HG02571 (cell line): ENCODE data around the gene BMPER.

Experiments
- ATAC-seq: cut with Tn5 transposase; IDR thresholded peaks from one replicate; pipeline ENCODE4 v1.9.1; 2021; ENCODE audit warnings: mild to moderate bottlenecking, moderate library complexity; ENCODE audit not compliant: unreplicated experiment

The BMPER gene

GRCh38 chr7:34086981-34087380 lies 181.6 kb downstream of the BMPER start:
- ATAC-seq, result no peak

GRCh38 chr7:34087892-34088891 lies 182.9 kb downstream of the BMPER start:
- ATAC-seq, result no peak

GRCh38 chr7:34090816-34091215 lies 185.5 kb downstream of the BMPER start:
- ATAC-seq, result no peak

GRCh38 chr7:34091321-34091917 lies 186.1 kb downstream of the BMPER start:
- ATAC-seq, result no peak

GRCh38 chr7:34093276-34093675 lies 187.9 kb downstream of the BMPER start:
- ATAC-seq, result no peak

GRCh38 chr7:34096198-34096651 lies 190.9 kb downstream of the BMPER start:
- no peak for ATAC-seq

GRCh38 chr7:34096777-34097176 lies 191.4 kb downstream of the BMPER start:
- no peak for ATAC-seq

- no peak for ATAC-seq
These were observed 195.3 kb downstream of the BMPER start for GRCh38 chr7:34100661-34101060.

- ATAC-seq, result no peak
These were observed 198.8 kb downstream of the BMPER start for GRCh38 chr7:34104115-34104514.

- ATAC-seq, result no peak
These were observed 199.7 kb downstream of the BMPER start for GRCh38 chr7:34104992-34105391.

- no peak for ATAC-seq
These were observed 201.9 kb downstream of the BMPER start for GRCh38 chr7:34107276-34107675.

- no peak for ATAC-seq
These were observed 202.8 kb downstream of the BMPER start for GRCh38 chr7:34108165-34108564.

- no peak for ATAC-seq
These were observed 204.8 kb downstream of the BMPER start for GRCh38 chr7:34109936-34110780.

- no peak for ATAC-seq
These were observed 205.7 kb downstream of the BMPER start for GRCh38 chr7:34111031-34111430.

- no peak for ATAC-seq
These were observed 210.2 kb downstream of the BMPER start for GRCh38 chr7:34115503-34115902.

GRCh38 chr7:34117573-34117972 lies 212.2 kb downstream of the BMPER start:
- no peak for ATAC-seq

- no peak for ATAC-seq
These were observed 216.0 kb downstream of the BMPER start for GRCh38 chr7:34121366-34121765.

- no peak for ATAC-seq
These were observed 218.0 kb downstream of the BMPER start for GRCh38 chr7:34123316-34123715.

- no peak for ATAC-seq
These were observed 219.4 kb downstream of the BMPER start for GRCh38 chr7:34124765-34125164.

- ATAC-seq, result no peak
These were observed 223.4 kb downstream of the BMPER start for GRCh38 chr7:34128762-34129161.
